ENCODE measurements around the gene HS6ST3. TPM values are rescaled to one million over a fixed set of nuclear protein-coding genes. Genes with fewer than 3 reads are reported as not detected.

Gene HS6ST3
- total RNA-seq, 2 donors from 2014 or later = 0.02 to 0.13 TPM

GRCh38 chr13:96661612-96662011, 571.7 kb downstream of the HS6ST3 start:
- Histone ChIP-seq H3K27me3 (no peaks in the 10 kb centered on the region), H3K4me1 (no peaks in the 10 kb centered on the region), H3K36me3 (no peaks in the 10 kb centered on the region), H3K4me3 (no peak overlapping the region), H3K9ac (ENCODE audit: low read depth in 2 of 2, low read length in 2 of 2) (no peak overlapping the region), H3K27ac (no peak overlapping the region), H3K9me3 (no peaks in the 10 kb centered on the region)
- no peak for DNase-seq
- intact Hi-C loops (cut with DNase I) = no loop called here
- TF ChIP-seq, protein P1, sequence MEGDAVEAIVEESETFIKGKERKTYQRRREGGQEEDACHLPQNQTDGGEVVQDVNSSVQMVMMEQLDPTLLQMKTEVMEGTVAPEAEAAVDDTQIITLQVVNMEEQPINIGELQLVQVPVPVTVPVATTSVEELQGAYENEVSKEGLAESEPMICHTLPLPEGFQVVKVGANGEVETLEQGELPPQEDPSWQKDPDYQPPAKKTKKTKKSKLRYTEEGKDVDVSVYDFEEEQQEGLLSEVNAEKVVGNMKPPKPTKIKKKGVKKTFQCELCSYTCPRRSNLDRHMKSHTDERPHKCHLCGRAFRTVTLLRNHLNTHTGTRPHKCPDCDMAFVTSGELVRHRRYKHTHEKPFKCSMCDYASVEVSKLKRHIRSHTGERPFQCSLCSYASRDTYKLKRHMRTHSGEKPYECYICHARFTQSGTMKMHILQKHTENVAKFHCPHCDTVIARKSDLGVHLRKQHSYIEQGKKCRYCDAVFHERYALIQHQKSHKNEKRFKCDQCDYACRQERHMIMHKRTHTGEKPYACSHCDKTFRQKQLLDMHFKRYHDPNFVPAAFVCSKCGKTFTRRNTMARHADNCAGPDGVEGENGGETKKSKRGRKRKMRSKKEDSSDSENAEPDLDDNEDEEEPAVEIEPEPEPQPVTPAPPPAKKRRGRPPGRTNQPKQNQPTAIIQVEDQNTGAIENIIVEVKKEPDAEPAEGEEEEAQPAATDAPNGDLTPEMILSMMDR (IDR thresholded peaks at IDR 0.05) = no peak

- Histone ChIP-seq H3K36me3 (no peaks in the 10 kb centered on the region), H3K27me3 (no peaks in the 10 kb centered on the region), H3K4me3 (no peak overlapping the region), H3K9me3 (no peaks in the 10 kb centered on the region), H3K27ac (no peak overlapping the region), H3K9ac (ENCODE audit: low read depth in 2 of 2, low read length in 2 of 2) (no peak overlapping the region), H3K4me1 (no peaks in the 10 kb centered on the region)
- intact Hi-C loops (cut with DNase I) = no loop called here
- DNase-seq = no peak
- TF ChIP-seq, protein P1 (IDR thresholded peaks at IDR 0.05) = no peak
Measured at GRCh38 chr13:96662036-96662435, 572.1 kb downstream of the HS6ST3 start.

GRCh38 chr13:96667294-96668018, 577.5 kb downstream of the HS6ST3 start:
- intact Hi-C loops (cut with DNase I) = no loop called here
- H3K4me3 ChIP-seq = no peak overlapping the region
- H3K4me1 ChIP-seq = no peaks in the 10 kb centered on the region
- TF ChIP-seq, protein P1 (IDR thresholded peaks at IDR 0.05) = no peak
- H3K9ac ChIP-seq (ENCODE audit: low read depth in 2 of 2, low read length in 2 of 2) = no peak overlapping the region
- H3K27me3 ChIP-seq = no peaks in the 10 kb centered on the region
- no peak overlapping the region for H3K27ac ChIP-seq
- no peaks in the 10 kb centered on the region for H3K9me3 ChIP-seq
- no peaks in the 10 kb centered on the region for H3K36me3 ChIP-seq
- no peak for DNase-seq

- no peaks in the 10 kb centered on the region for H3K27me3 ChIP-seq
- intact Hi-C loops (cut with DNase I) = no loop called here
- no peaks in the 10 kb centered on the region for H3K9me3 ChIP-seq
- no peak overlapping the region for H3K4me3 ChIP-seq
- H3K27ac ChIP-seq = no peak overlapping the region
- no peaks in the 10 kb centered on the region for H3K36me3 ChIP-seq
- DNase-seq = no peak
- TF ChIP-seq, protein P1 (IDR thresholded peaks at IDR 0.05) = no peak
- no peak overlapping the region for H3K9ac ChIP-seq (ENCODE audit: low read depth in 2 of 2, low read length in 2 of 2)
- H3K4me1 ChIP-seq = no peaks in the 10 kb centered on the region
Measured at GRCh38 chr13:96671073-96671472, 581.2 kb downstream of the HS6ST3 start.

- TF ChIP-seq, protein P1 (IDR thresholded peaks at IDR 0.05) = no peak
- intact Hi-C loops (cut with DNase I) = no loop called here
- H3K9me3 ChIP-seq = no peaks in the 10 kb centered on the region
- no peak overlapping the region for H3K27ac ChIP-seq
- DNase-seq = no peak
- no peak overlapping the region for H3K4me3 ChIP-seq
- no peak overlapping the region for H3K9ac ChIP-seq (ENCODE audit: low read depth in 2 of 2, low read length in 2 of 2)
- no peaks in the 10 kb centered on the region for H3K4me1 ChIP-seq
- H3K36me3 ChIP-seq = no peaks in the 10 kb centered on the region
- no peaks in the 10 kb centered on the region for H3K27me3 ChIP-seq
Measured at GRCh38 chr13:96672016-96672415, 582.1 kb downstream of the HS6ST3 start.

All from colonic mucosa (tissue), 4 donors.